HepG2 (cell line): ENCODE measurements around the gene TATDN2. TPM values are rescaled to one million over a fixed set of nuclear protein-coding genes. Genes with fewer than 3 reads are reported as not detected.

Source experiments
- CCDC6 ChIP-seq: sonication (generic); formaldehyde crosslinking; IDR thresholded peaks from 2 replicates; pipeline ENCODE4 v1.8.1; 2022; ENCODE audit warnings: mild to moderate bottlenecking, missing genetic modification reagents, moderate library complexity
- DNMT1 ChIP-seq: sonication (generic); formaldehyde crosslinking; IDR thresholded peaks from 2 replicates; pipeline ENCODE4 v1.5.1; 2020; ENCODE audit warnings: mild to moderate bottlenecking, missing genetic modification reagents
- FOSL2 ChIP-seq: sonication (generic); formaldehyde crosslinking; IDR thresholded peaks from 2 replicates; pipeline ENCODE4 v1.4.0; 2020; ENCODE audit warnings: missing genetic modification reagents
- KLF12 ChIP-seq: sonication (generic); formaldehyde crosslinking; IDR thresholded peaks from 2 replicates; pipeline ENCODE4 v1.4.0; 2020; ENCODE audit warnings: missing genetic modification reagents, borderline replicate concordance
- POGZ ChIP-seq: sonication (generic); formaldehyde crosslinking; IDR thresholded peaks from 2 replicates; pipeline ENCODE4 v1.4.0; 2020; ENCODE audit warnings: mild to moderate bottlenecking, missing genetic modification reagents
- SMARCE1 ChIP-seq: fragments of 450-650 bp; IDR thresholded peaks from 2 replicates; pipeline ENCODE4 v1.6.1; 2017; ENCODE audit warnings: borderline replicate concordance
- SPEN ChIP-seq: sonication (generic); formaldehyde crosslinking; IDR thresholded peaks from 2 replicates; pipeline ENCODE4 v1.5.1; 2020; ENCODE audit warnings: low read depth, mild to moderate bottlenecking, missing genetic modification reagents
- ZBTB20 ChIP-seq: sonication (generic); formaldehyde crosslinking; IDR thresholded peaks from 2 replicates; pipeline ENCODE4 v1.8.1; 2023; ENCODE audit warnings: missing genetic modification reagents, low read depth, mild to moderate bottlenecking, borderline replicate concordance
- ZGPAT ChIP-seq: IDR thresholded peaks from 2 replicates; pipeline ENCODE4 v1.6.1; 2016; ENCODE audit warnings: mild to moderate bottlenecking
- ZMYM3 ChIP-seq: sonication (generic); formaldehyde crosslinking; IDR thresholded peaks from 2 replicates; pipeline ENCODE4 v1.5.1; 2020; ENCODE audit warnings: mild to moderate bottlenecking, missing genetic modification reagents
- ZMYM4 ChIP-seq: sonication (generic); formaldehyde crosslinking; IDR thresholded peaks from 2 replicates; pipeline ENCODE4 v1.8.1; 2023; ENCODE audit warnings: mild to moderate bottlenecking, missing genetic modification reagents
- ZNF225 ChIP-seq: sonication (generic); formaldehyde crosslinking; IDR thresholded peaks from 2 replicates; pipeline ENCODE4 v1.4.0; 2020; ENCODE audit warnings: mild to moderate bottlenecking, missing genetic modification reagents
- ZNF547 ChIP-seq: sonication (generic); formaldehyde crosslinking; IDR thresholded peaks from 2 replicates; pipeline ENCODE4 v1.5.1; 2020; ENCODE audit warnings: mild to moderate bottlenecking, missing genetic modification reagents
- ZNF558 ChIP-seq: sonication (generic); formaldehyde crosslinking; IDR thresholded peaks from 2 replicates; pipeline ENCODE4 v1.9.0; 2022; ENCODE audit warnings: mild to moderate bottlenecking, missing genetic modification reagents, borderline replicate concordance
- ZNF709 ChIP-seq: sonication (generic); formaldehyde crosslinking; IDR thresholded peaks from 2 replicates; pipeline ENCODE4 v1.5.0; 2020; ENCODE audit warnings: mild to moderate bottlenecking, missing genetic modification reagents
- ZNF720 ChIP-seq: sonication (generic); formaldehyde crosslinking; IDR thresholded peaks from 2 replicates; pipeline ENCODE4 v1.4.0; 2020; ENCODE audit warnings: missing genetic modification reagents
- polyA plus RNA-seq, 8 experiments: library from polyadenylated mRNA; depleted of rRNA in 3 of 8; stranded (reverse) in 7 of 8; unstranded in 1 of 8; fragments of >200 nt; fragmentation: Illumina TruSeq in 4 of 8; extraction: Trizol in 4 of 8; gene quantifications; 2 replicates each; pipeline versions ENCODE4 v1.2.1 to v1.2.3, GENCODE V29; 2011 to 2016; ENCODE audit warnings: low read depth in 4 of 8, missing spikeins in 1 of 8, mixed read lengths in 1 of 8; ENCODE audit not compliant: insufficient read depth in 1 of 8
- total RNA-seq, 5 experiments: library from RNA; depleted of rRNA; stranded (reverse); fragments of >200 nt; fragmentation: Illumina TruSeq; extraction: Trizol; gene quantifications; 2 replicates each; pipeline ENCODE4 v1.2.3, GENCODE V29; 2016; ENCODE audit warnings: low read depth in 1 of 5
- TF ChIP-seq, protein P1 (sequence below): sonication (generic); formaldehyde crosslinking; IDR thresholded peaks from 2 replicates; pipeline ENCODE4 v1.5.0; 2020; ENCODE audit warnings: mild to moderate bottlenecking, missing genetic modification reagents
- TF ChIP-seq, protein P2 (sequence below): sonication (generic); formaldehyde crosslinking; IDR thresholded peaks from 2 replicates; pipeline ENCODE4 v1.9.0; 2022; ENCODE audit warnings: missing genetic modification reagents, mild to moderate bottlenecking, borderline replicate concordance

The TATDN2 gene
- total and polyA plus RNA-seq, 2 of the 13 experiments (the other 11 are each of a cell fraction or from before 2014, with no cell fraction given): 12.1 to 21.9 TPM

DNA sequence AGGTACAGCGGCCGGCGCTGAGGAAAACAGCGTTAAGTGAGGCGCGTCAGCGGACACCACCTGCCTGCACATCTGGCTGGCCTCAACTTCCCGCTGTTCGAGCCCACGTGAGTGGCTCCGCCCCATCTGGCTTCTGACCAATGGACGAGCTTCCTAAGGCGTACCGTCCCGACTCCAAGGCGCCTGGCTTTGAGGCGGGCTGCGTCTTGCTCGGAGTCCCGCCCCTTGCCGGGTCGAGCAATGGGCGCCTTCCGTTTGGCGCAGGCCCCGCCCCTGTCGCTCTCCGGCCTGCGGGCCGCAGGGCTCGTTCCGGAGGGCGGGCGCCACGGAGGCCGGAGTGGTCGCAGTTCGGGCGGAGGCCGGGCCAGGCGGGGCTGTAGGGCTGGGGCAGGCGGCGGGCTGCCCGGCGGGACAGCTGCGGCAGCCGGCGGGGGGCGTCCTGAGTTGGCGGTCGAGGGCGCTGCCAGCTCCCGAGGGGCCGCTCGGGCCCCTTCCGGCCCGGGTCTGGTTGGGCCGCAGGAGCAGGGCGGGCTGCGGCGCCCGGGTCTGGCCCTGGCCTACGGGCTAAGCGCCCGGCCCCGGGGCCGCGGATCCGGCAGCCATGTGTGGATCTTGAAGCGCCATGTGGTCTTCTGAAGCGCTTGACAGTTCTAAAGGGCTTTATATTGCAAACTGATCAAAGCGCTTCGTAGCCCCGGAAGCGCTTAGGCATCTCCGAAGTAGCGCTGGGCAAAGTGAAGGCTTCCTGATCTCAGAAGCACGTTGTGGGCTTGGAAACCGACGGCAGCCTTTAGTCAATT is at the start of gene TATDN2 (continued):
- TF ChIP-seq, protein P1, sequence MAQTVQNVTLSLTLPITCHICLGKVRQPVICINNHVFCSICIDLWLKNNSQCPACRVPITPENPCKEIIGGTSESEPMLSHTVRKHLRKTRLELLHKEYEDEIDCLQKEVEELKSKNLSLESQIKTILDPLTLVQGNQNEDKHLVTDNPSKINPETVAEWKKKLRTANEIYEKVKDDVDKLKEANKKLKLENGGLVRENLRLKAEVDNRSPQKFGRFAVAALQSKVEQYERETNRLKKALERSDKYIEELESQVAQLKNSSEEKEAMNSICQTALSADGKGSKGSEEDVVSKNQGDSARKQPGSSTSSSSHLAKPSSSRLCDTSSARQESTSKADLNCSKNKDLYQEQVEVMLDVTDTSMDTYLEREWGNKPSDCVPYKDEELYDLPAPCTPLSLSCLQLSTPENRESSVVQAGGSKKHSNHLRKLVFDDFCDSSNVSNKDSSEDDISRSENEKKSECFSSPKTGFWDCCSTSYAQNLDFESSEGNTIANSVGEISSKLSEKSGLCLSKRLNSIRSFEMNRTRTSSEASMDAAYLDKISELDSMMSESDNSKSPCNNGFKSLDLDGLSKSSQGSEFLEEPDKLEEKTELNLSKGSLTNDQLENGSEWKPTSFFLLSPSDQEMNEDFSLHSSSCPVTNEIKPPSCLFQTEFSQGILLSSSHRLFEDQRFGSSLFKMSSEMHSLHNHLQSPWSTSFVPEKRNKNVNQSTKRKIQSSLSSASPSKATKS (CRISPR knock-in tag): no peak
- no peak for TF ChIP-seq ZNF720 (CRISPR knock-in tag)
- peak; percentile 71 for TF ChIP-seq SPEN
- TF ChIP-seq SMARCE1: no peak
- TF ChIP-seq, protein P2, sequence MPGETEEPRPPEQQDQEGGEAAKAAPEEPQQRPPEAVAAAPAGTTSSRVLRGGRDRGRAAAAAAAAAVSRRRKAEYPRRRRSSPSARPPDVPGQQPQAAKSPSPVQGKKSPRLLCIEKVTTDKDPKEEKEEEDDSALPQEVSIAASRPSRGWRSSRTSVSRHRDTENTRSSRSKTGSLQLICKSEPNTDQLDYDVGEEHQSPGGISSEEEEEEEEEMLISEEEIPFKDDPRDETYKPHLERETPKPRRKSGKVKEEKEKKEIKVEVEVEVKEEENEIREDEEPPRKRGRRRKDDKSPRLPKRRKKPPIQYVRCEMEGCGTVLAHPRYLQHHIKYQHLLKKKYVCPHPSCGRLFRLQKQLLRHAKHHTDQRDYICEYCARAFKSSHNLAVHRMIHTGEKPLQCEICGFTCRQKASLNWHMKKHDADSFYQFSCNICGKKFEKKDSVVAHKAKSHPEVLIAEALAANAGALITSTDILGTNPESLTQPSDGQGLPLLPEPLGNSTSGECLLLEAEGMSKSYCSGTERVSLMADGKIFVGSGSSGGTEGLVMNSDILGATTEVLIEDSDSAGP (CRISPR knock-in tag): 0 out of 2 replicates have a peak, but pooled peaks have one; percentile 35
- peak; percentile 86 for TF ChIP-seq ZMYM4 (CRISPR knock-in tag)
- 0 out of 2 replicates have a peak, but pooled peaks have one; percentile 25 for TF ChIP-seq ZNF709 (CRISPR knock-in tag)
- peak; percentile 29; the same call in 1 of the 2 replicates for TF ChIP-seq ZNF558 (CRISPR knock-in tag)
- TF ChIP-seq ZBTB20 (CRISPR knock-in tag): no peak
- peak; percentile 41; the same call in 1 of the 2 replicates for TF ChIP-seq ZGPAT (CRISPR knock-in tag)
- peak; percentile 48; the same call in 1 of the 2 replicates for TF ChIP-seq ZMYM3 (CRISPR knock-in tag)
- TF ChIP-seq ZNF547 (CRISPR knock-in tag): 0 out of 2 replicates have a peak, but pooled peaks have one; percentile 47
- TF ChIP-seq POGZ (CRISPR knock-in tag): peak; percentile 51; the same call in 1 of the 2 replicates
- peak; percentile 83; the same call in 1 of the 2 replicates for TF ChIP-seq KLF12 (CRISPR knock-in tag)
- TF ChIP-seq DNMT1 (CRISPR knock-in tag): no peak
- peak; percentile 49; the same call in 1 of the 2 replicates for TF ChIP-seq CCDC6
- TF ChIP-seq ZNF225 (CRISPR knock-in tag): no peak; the same call in 1 of the 2 replicates
- peak; percentile 30; the same call in 1 of the 2 replicates for TF ChIP-seq FOSL2 (CRISPR knock-in tag)
